Astrocyte (in vitro differentiated cells and primary cell): Measurements from ENCODE around the gene MRGPRE. TPM values are rescaled to one million over a fixed set of nuclear protein-coding genes. Genes with fewer than 3 reads are reported as not detected.

Source experiments
- DNase-seq: peaks from one replicate; pipeline ENCODE4 v3.0.0-alpha.2; 2010; ENCODE audit warnings: low read depth
- FAIRE-seq: peaks from 2 replicates; lab custom pipeline; 2011; peaks lifted over from hg19 to GRCh38; lab: Jason Lieb, UNC
- H2AFZ ChIP-seq: 2 replicates; pipeline ENCODE4 v1.6.0; 2012; ENCODE audit warnings: low read depth, low read length, inconsistent platforms
- H3K27ac ChIP-seq: 2 replicates; pipeline ENCODE4 v1.5.1; 2011; ENCODE audit warnings: low read depth, low read length, inconsistent platforms
- H3K27me3 ChIP-seq: 2 replicates; pipeline ENCODE4 v1.6.0; 2011; ENCODE audit warnings: low read length, inconsistent platforms; ENCODE audit not compliant: insufficient read depth
- H3K36me3 ChIP-seq: 2 replicates; pipeline ENCODE4 v1.5.1; 2011; ENCODE audit warnings: low read length, inconsistent platforms; ENCODE audit not compliant: insufficient read depth
- H3K4me1 ChIP-seq: 2 replicates; pipeline ENCODE4 v1.5.1; 2011; ENCODE audit warnings: low read length, inconsistent platforms; ENCODE audit not compliant: insufficient read depth
- H3K4me2 ChIP-seq: 2 replicates; pipeline ENCODE4 v1.6.0; 2012; ENCODE audit warnings: low read length, inconsistent platforms
- H3K4me3 ChIP-seq: 2 replicates; pipeline ENCODE4 v1.5.1; 2011; ENCODE audit warnings: low read depth, mild to moderate bottlenecking, low read length, inconsistent platforms; ENCODE audit not compliant: insufficient read depth
- H3K79me2 ChIP-seq: 2 replicates; pipeline ENCODE4 v1.6.0; 2012; ENCODE audit warnings: mild to moderate bottlenecking, low read length, inconsistent platforms; ENCODE audit not compliant: insufficient read depth
- H3K9ac ChIP-seq: 2 replicates; pipeline ENCODE4 v1.6.0; 2012; ENCODE audit warnings: mild to moderate bottlenecking, low read length, inconsistent platforms
- H3K9me3 ChIP-seq: 2 replicates; pipeline ENCODE4 v1.5.1; 2012; ENCODE audit warnings: low read depth, mild to moderate bottlenecking, low read length, inconsistent platforms; ENCODE audit not compliant: insufficient read depth
- H4K20me1 ChIP-seq: 2 replicates; pipeline ENCODE4 v1.6.0; 2012; ENCODE audit warnings: low read length, inconsistent platforms; ENCODE audit not compliant: insufficient read depth
- H3K27ac Mint-ChIP-seq: one replicate; pipeline ENCODE4 v1.8.0; 2021; ENCODE audit warnings: mild to moderate bottlenecking, mixed read lengths; ENCODE audit not compliant: unreplicated experiment
- H3K27me3 Mint-ChIP-seq: one replicate; pipeline ENCODE4 v1.8.0; 2021; ENCODE audit warnings: low read depth, mixed read lengths; ENCODE audit not compliant: unreplicated experiment
- H3K36me3 Mint-ChIP-seq: one replicate; pipeline ENCODE4 v1.8.0; 2021; ENCODE audit warnings: low read depth, mixed read lengths; ENCODE audit not compliant: unreplicated experiment
- H3K4me1 Mint-ChIP-seq: one replicate; pipeline ENCODE4 v1.8.0; 2021; ENCODE audit warnings: low read depth, mixed read lengths; ENCODE audit not compliant: unreplicated experiment
- H3K4me3 Mint-ChIP-seq: one replicate; pipeline ENCODE4 v1.8.0; 2021; ENCODE audit warnings: mild to moderate bottlenecking, moderate library complexity, mixed read lengths; ENCODE audit not compliant: unreplicated experiment
- H3K9me3 Mint-ChIP-seq: one replicate; pipeline ENCODE4 v1.8.0; 2021; ENCODE audit warnings: mild to moderate bottlenecking, mixed read lengths; ENCODE audit not compliant: unreplicated experiment
- CTCF ChIP-seq: IDR thresholded peaks from 2 replicates; pipeline ENCODE4 v1.5.1; 2011; ENCODE audit warnings: low read depth, mild to moderate bottlenecking, inconsistent platforms, low read length, moderate library complexity; ENCODE audit not compliant: insufficient read depth
- EZH2 ChIP-seq: IDR thresholded peaks from 2 replicates; pipeline ENCODE4 v1.6.1; 2012; ENCODE audit warnings: mild to moderate bottlenecking, low read length, inconsistent platforms; ENCODE audit not compliant: insufficient read depth
- total RNA-seq: library from RNA; stranded (reverse); gene quantifications from 2 replicates; pipeline ENCODE4 v1.2.1, GENCODE V29; 2021

MRGPRE gene
- total RNA-seq, 1 donor from 2014 or later = not detected

GRCh38 chr11:3180869-3181268 lies 51.3 kb downstream of the MRGPRE start:
- Histone ChIP-seq H2AFZ (no peak overlapping the region), H3K27ac (no peak overlapping the region), H3K79me2 (no peaks in the 10 kb centered on the region), H3K4me2 (no peak overlapping the region), H4K20me1 (no peaks in the 10 kb centered on the region), H3K4me1 (peaks cover 3% of the 10 kb centered on the region), H3K36me3 (no peaks in the 10 kb centered on the region), H3K27me3 (peaks cover 2% of the 10 kb centered on the region), H3K4me3 (no peak overlapping the region), H3K9me3 (peaks cover 5% of the 10 kb centered on the region), H3K9ac (no peak overlapping the region)
- no peak overlapping the region for H3K27ac Mint-ChIP-seq
- H3K27me3 Mint-ChIP-seq = peaks cover 10% of the 10 kb centered on the region
- H3K9me3 Mint-ChIP-seq = peaks cover 21% of the 10 kb centered on the region
- peaks cover 4% of the 10 kb centered on the region for H3K36me3 Mint-ChIP-seq
- no peak overlapping the region for H3K4me3 Mint-ChIP-seq
- peaks cover 8% of the 10 kb centered on the region for H3K4me1 Mint-ChIP-seq
- TF ChIP-seq CTCF = no peak
- FAIRE-seq = no peak
- no peak for DNase-seq

GRCh38 chr11:3178349-3178748 lies 53.9 kb downstream of the MRGPRE start:
- H3K9ac ChIP-seq = no peak overlapping the region
- peak overlapping the region; percentile 96 for H3K27ac Mint-ChIP-seq

GRCh38 chr11:3177931-3178330 lies 54.3 kb downstream of the MRGPRE start:
- FAIRE-seq = no peak
- no peaks in the 10 kb centered on the region for H3K36me3 ChIP-seq
- no peaks in the 10 kb centered on the region for H3K27me3 ChIP-seq
- H3K27me3 Mint-ChIP-seq = peaks cover 4% of the 10 kb centered on the region
- H3K9me3 ChIP-seq = peaks cover 10% of the 10 kb centered on the region
- H3K4me3 Mint-ChIP-seq = no peak overlapping the region
- H3K4me2 ChIP-seq = peak overlapping the region; percentile 10
- no peak overlapping the region for H3K4me3 ChIP-seq
- no peaks in the 10 kb centered on the region for H3K79me2 ChIP-seq
- peak; percentile 65 for DNase-seq
- H3K9me3 Mint-ChIP-seq = peaks cover 19% of the 10 kb centered on the region
- peaks cover 4% of the 10 kb centered on the region for H3K36me3 Mint-ChIP-seq
- no peak overlapping the region for H2AFZ ChIP-seq
- peak overlapping the region; percentile 96 for H3K27ac Mint-ChIP-seq
- H3K4me1 Mint-ChIP-seq = peaks cover 8% of the 10 kb centered on the region
- peaks cover 3% of the 10 kb centered on the region for H3K4me1 ChIP-seq
- no peak for TF ChIP-seq EZH2
- TF ChIP-seq CTCF = no peak
- H4K20me1 ChIP-seq = no peaks in the 10 kb centered on the region
- no peak overlapping the region for H3K9ac ChIP-seq
- no peak overlapping the region for H3K27ac ChIP-seq

More at GRCh38 chr11:3178349-3178748, 53.9 kb downstream of the MRGPRE start:
- H3K36me3 Mint-ChIP-seq = peaks cover 4% of the 10 kb centered on the region
- H3K4me1 ChIP-seq = peaks cover 3% of the 10 kb centered on the region
- no peak overlapping the region for H2AFZ ChIP-seq
- peak; percentile 17 for FAIRE-seq
- H3K27ac ChIP-seq = no peak overlapping the region
- DNase-seq = peak; percentile 81
- no peak overlapping the region for H3K4me3 Mint-ChIP-seq
- peak overlapping the region; percentile 10 for H3K4me2 ChIP-seq
- H4K20me1 ChIP-seq = no peaks in the 10 kb centered on the region
- peaks cover 4% of the 10 kb centered on the region for H3K27me3 Mint-ChIP-seq
- no peaks in the 10 kb centered on the region for H3K79me2 ChIP-seq
- H3K9me3 Mint-ChIP-seq = peaks cover 19% of the 10 kb centered on the region
- no peak for TF ChIP-seq CTCF
- no peak for TF ChIP-seq EZH2
- H3K4me3 ChIP-seq = no peak overlapping the region
- no peaks in the 10 kb centered on the region for H3K36me3 ChIP-seq
- H3K27me3 ChIP-seq = no peaks in the 10 kb centered on the region
- peaks cover 8% of the 10 kb centered on the region for H3K4me1 Mint-ChIP-seq
- H3K9me3 ChIP-seq = peaks cover 10% of the 10 kb centered on the region

Other genes starting within 250 kb of the MRGPRE start
- 129 and 153 TPM in 2 replicates for gene NAP1L4, start 240.1 kb downstream of the MRGPRE start, total RNA-seq
- gene CARS1, start 175.0 kb downstream of the MRGPRE start, total RNA-seq = 123 and 149 TPM in 2 replicates
- 29.0 and 34.2 TPM in 2 replicates for gene OSBPL5, start 67.1 kb downstream of the MRGPRE start, total RNA-seq
- gene MRGPRG, start 13.6 kb downstream of the MRGPRE start, total RNA-seq = not detected in 2 replicates
- 42.1 and 57.5 TPM in 2 replicates for gene ZNF195, start 146.7 kb upstream of the MRGPRE start, total RNA-seq